A549 (cell line): ENCODE measurements around the gene C3orf52. TPM values are rescaled to one million over a fixed set of nuclear protein-coding genes. Genes with fewer than 3 reads are reported as not detected.
A peak's percentile ranks its signal among the peaks of the same experiment; 100 is the strongest.

ENCODE experiments used
- ATAC-seq, 2 experiments: fragments of 200-7000 bp in 1 of 2; fragments of >200 bp in 1 of 2; cut with Nextera tagmentation in 1 of 2; cut with Tn5 transposase in 1 of 2; 3 replicates each; pipeline versions ENCODE4 v1.8.0 to v1.9.1; 2018 to 2020; ENCODE audit warnings: mild to moderate bottlenecking in 1 of 2, moderate library complexity in 1 of 2
- CTCF ChIA-PET: fragments of 300-600 bp; sonication (Branson Sonifier 250); formaldehyde crosslinking; extraction: SDS; loops from one replicate; lab custom pipeline; 2021; ENCODE audit warnings: antibody characterized with exemption, inconsistent platforms; lab: Yijun Ruan, JAX
- POLR2A ChIA-PET: fragments of 350-600 bp; formaldehyde crosslinking; extraction: SDS; loops from one replicate; lab custom pipeline; 2021; ENCODE audit warnings: antibody characterized with exemption, inconsistent platforms; lab: Yijun Ruan, JAX
- DNase-seq, 2 experiments: peaks; one replicate each; pipeline versions ENCODE4 v3.0.0 to v3.0.0-alpha.2; 2011 to 2016; ENCODE audit warnings: low read depth in 1 of 2, low spot score in 1 of 2
- FAIRE-seq: peaks from 2 replicates; lab custom pipeline; 2011; peaks lifted over from hg19 to GRCh38; lab: Jason Lieb, UNC
- H3K27ac ChIP-seq, 2 experiments: fragments of >200 bp; sonication (Bioruptor Twin); formaldehyde crosslinking; 3 replicates each; pipeline ENCODE4 v1.5.1; 2016 to 2017
- H3K4me1 ChIP-seq: fragments of >200 bp; sonication (Bioruptor Twin); formaldehyde crosslinking; 3 replicates; pipeline ENCODE4 v1.6.1; 2016
- H3K4me2 ChIP-seq: fragments of >200 bp; sonication (Bioruptor Twin); formaldehyde crosslinking; 3 replicates; pipeline ENCODE4 v1.6.1; 2016
- H3K4me3 ChIP-seq: fragments of >200 bp; sonication (Bioruptor Twin); formaldehyde crosslinking; 3 replicates; pipeline ENCODE4 v1.5.1; 2016
- H3K9me3 ChIP-seq: fragments of >200 bp; sonication (Bioruptor Twin); formaldehyde crosslinking; 3 replicates; pipeline ENCODE4 v1.6.1; 2016
- CBX2 ChIP-seq: fragments of 200-600 bp; sonication (generic); IDR thresholded peaks from 2 replicates; pipeline ENCODE4 v1.6.1; 2016; ENCODE audit warnings: low read depth, mild to moderate bottlenecking, borderline replicate concordance
- CTCF ChIP-seq: fragments of >200 bp; sonication (Bioruptor Twin); formaldehyde crosslinking; IDR thresholded peaks from 3 replicates; pipeline ENCODE4 v1.5.1; 2016
- EHF ChIP-seq: fragments of 250-450 bp; sonication (Bioruptor Pico); IDR thresholded peaks from 2 replicates; pipeline ENCODE4 v1.5.0; 2020; ENCODE audit warnings: mild to moderate bottlenecking
- EHMT2 ChIP-seq: fragments of 200-600 bp; sonication (generic); IDR thresholded peaks from 2 replicates; pipeline ENCODE4 v1.6.1; 2016; ENCODE audit warnings: antibody characterized with exemption, low read depth, mild to moderate bottlenecking, moderate library complexity
- EP300 ChIP-seq, 2 experiments: fragments of >200 bp; sonication (Bioruptor Twin); formaldehyde crosslinking; IDR thresholded peaks; 2 replicates in 1 of 2; 3 replicates in 1 of 2; pipeline ENCODE4 v1.6.1; 2016 to 2017
- FOSB ChIP-seq: fragments of 250-450 bp; sonication (Bioruptor Pico); IDR thresholded peaks from 2 replicates; pipeline ENCODE4 v1.5.0; 2020; ENCODE audit warnings: mild to moderate bottlenecking, moderate library complexity
- FOXS1 ChIP-seq: fragments of 250-450 bp; sonication (Bioruptor Pico); IDR thresholded peaks from 2 replicates; pipeline ENCODE4 v1.5.0; 2020; ENCODE audit warnings: mild to moderate bottlenecking, moderate library complexity
- HES2 ChIP-seq: fragments of >200 bp; sonication (Bioruptor Twin); formaldehyde crosslinking; IDR thresholded peaks from 2 replicates; pipeline ENCODE4 v1.6.1; 2016
- HOXB13 ChIP-seq: fragments of 250-450 bp; sonication (Bioruptor Pico); IDR thresholded peaks from 2 replicates; pipeline ENCODE4 v1.5.0; 2020; ENCODE audit warnings: low read depth, mild to moderate bottlenecking, moderate library complexity
- HOXB5 ChIP-seq: fragments of 250-450 bp; sonication (Bioruptor Pico); IDR thresholded peaks from 2 replicates; pipeline ENCODE4 v1.5.0; 2020; ENCODE audit warnings: mild to moderate bottlenecking, moderate library complexity
- JUN ChIP-seq, 2 experiments: fragments of >200 bp; sonication (Bioruptor Twin); formaldehyde crosslinking; IDR thresholded peaks; 2 replicates in 1 of 2; 3 replicates in 1 of 2; pipeline ENCODE4 v1.6.1; 2016 to 2017
- JUNB ChIP-seq: fragments of >200 bp; sonication (Bioruptor Twin); formaldehyde crosslinking; IDR thresholded peaks from 2 replicates; pipeline ENCODE4 v1.6.1; 2016
- KDM1A ChIP-seq: fragments of 200-600 bp; sonication (generic); IDR thresholded peaks from 2 replicates; pipeline ENCODE4 v1.6.1; 2016; ENCODE audit warnings: low read depth, mild to moderate bottlenecking
- KDM5A ChIP-seq: fragments of 200-600 bp; sonication (generic); IDR thresholded peaks from 2 replicates; pipeline ENCODE4 v1.6.1; 2016; ENCODE audit warnings: antibody characterized with exemption, mild to moderate bottlenecking
- NPAS2 ChIP-seq: fragments of 250-450 bp; sonication (Bioruptor Pico); IDR thresholded peaks from 2 replicates; pipeline ENCODE4 v1.8.0; 2022; ENCODE audit warnings: mild to moderate bottlenecking, moderate library complexity, borderline replicate concordance
- PBX3 ChIP-seq: IDR thresholded peaks from 2 replicates; pipeline ENCODE4 v1.6.1; 2012
- PHF8 ChIP-seq: fragments of 200-600 bp; sonication (generic); IDR thresholded peaks from 2 replicates; pipeline ENCODE4 v1.6.1; 2016; ENCODE audit warnings: low read depth, mild to moderate bottlenecking, antibody characterized with exemption, moderate library complexity, borderline replicate concordance
- POLR2AphosphoS2 ChIP-seq: conservative IDR thresholded peaks from 2 replicates; pipeline ENCODE4 v1.6.1; 2012; ENCODE audit warnings: low read length, improper control_type of control experiment, inconsistent platforms
- RAD21 ChIP-seq, 2 experiments: fragments of >200 bp in 1 of 2; sonication (Bioruptor Twin) in 1 of 2; formaldehyde crosslinking in 1 of 2; IDR thresholded peaks in 1 of 2; conservative IDR thresholded peaks in 1 of 2; 2 replicates in 1 of 2; 3 replicates in 1 of 2; pipeline ENCODE4 v1.6.1; 2012 to 2018; ENCODE audit warnings: inconsistent platforms in 1 of 2
- SMC3 ChIP-seq: fragments of >200 bp; sonication (Bioruptor Twin); formaldehyde crosslinking; IDR thresholded peaks from 3 replicates; pipeline ENCODE4 v1.6.1; 2018; ENCODE audit warnings: inconsistent platforms
- ZC3H11A ChIP-seq: fragments of 450-650 bp; IDR thresholded peaks from 2 replicates; pipeline ENCODE4 v1.6.1; 2014; ENCODE audit warnings: antibody characterized with exemption, mild to moderate bottlenecking
- WGBS: methylation state at CpG from one replicate; pipeline ENCODE4 v1.1.6; 2017; ENCODE audit errors: missing lambda C conversion rate; 5-methylcytosine and 5-hydroxymethylcytosine counted together
- polyA plus RNA-seq, 4 experiments: library from polyadenylated mRNA; depleted of rRNA in 3 of 4; stranded (reverse); fragments of >200 nt; fragmentation: RNase III in 1 of 4; extraction: RNeasy Plus Mini Kit Qiagen cat#74134 plus additional on column Dnase treatment in 1 of 4; gene quantifications; 2 replicates in 3 of 4; 3 replicates in 1 of 4; pipeline ENCODE4 v1.2.3, GENCODE V29; 2011 to 2017

The C3orf52 gene
- polyA plus RNA-seq, 2 of the 4 experiments (the other 2 are of a cell fraction): 7.0 to 11.5 TPM

DNA sequence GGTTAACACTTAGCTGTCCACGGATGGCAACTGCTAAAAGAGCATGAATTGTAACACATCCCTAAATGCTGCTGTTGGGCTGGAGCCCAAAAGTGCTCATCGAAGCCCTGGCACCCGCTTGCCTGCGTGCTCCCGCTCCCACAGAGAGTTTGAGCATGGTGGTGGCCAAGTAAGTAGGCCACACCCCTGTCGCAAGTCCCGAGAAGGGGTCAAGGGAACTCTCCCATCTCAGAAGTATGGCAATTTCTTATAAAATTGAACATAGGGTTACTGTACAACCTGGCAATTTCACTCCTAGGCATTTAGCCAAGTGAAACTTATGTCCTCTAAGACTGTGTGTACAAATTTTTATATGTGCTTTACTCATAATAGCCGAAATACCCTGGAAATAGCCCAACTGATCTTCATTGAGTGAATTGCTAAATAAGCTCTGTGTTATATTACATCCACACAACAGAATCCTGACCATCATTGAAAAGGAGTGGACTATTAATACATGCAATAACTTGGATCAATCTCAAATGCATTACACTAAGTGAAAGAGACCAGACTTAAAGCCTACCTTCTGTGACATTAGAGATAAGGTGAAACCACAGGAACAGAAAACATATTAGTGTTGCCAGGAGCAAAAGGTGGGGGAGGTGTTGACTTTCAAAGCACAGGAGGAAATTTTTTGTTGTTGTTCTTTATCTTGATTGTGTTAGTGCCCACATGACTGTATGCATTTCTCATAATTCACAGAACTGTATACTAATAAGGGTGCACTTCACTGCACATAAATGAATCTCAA, 48.3 kb downstream of the C3orf52 start:
- ChIA-PET CTCF (interaction anchor here (1.6 kb wide), 1 partner anchor 23 kb away, joined by 5 read pairs; no protein-coding TSS in a partner anchor), POLR2A (no interaction called here)
- WGBS: 75% methylated on average over 8 of the region's 8 CpGs
- FAIRE-seq: no peak
- DNase-seq: no peak
- Histone ChIP-seq H3K27ac (no peak overlapping the region), H3K4me1 (no peaks in the 10 kb centered on the region)
- TF ChIP-seq EHF (CRISPR knock-in tag) (no peak), POLR2AphosphoS2 (no peak)
- TF ChIP-seq, all 56 proteins: peak for 0
- ATAC-seq: no peak
- no peak overlapping the region for H3K4me2 ChIP-seq
- H3K9me3 ChIP-seq: no peaks in the 10 kb centered on the region
- H3K4me3 ChIP-seq: no peak overlapping the region

DNA sequence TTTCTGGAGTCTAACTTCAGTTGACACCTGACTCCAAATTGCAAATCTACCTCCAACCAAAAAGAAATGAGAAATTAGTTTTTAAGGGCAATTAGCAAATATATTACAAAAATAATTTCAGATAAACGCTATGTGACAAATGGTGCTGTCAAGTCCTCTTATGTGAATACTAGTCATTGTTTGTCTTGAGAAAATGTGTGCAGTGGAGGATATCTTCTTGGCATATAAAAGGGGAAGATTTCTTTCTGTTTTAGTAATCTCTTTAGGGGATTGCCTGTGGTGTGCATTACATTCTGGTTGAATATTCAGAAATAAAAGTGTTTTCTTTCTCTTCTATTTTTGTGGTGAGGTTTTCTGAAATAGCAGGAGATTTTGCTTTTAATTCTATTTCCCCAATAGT, 49.9 kb downstream of the C3orf52 start:
- Histone ChIP-seq H3K27ac (no peak overlapping the region), H3K4me3 (no peak overlapping the region)
- whole genome bisulfite sequencing: 47% methylated on average over 1 of the region's 1 CpG
- POLR2A ChIA-PET: no interaction called here
- no peak for DNase-seq
- TF ChIP-seq KDM5A (no peak), HOXB13 (CRISPR knock-in tag) (no peak), JUNB (no peak), NPAS2 (CRISPR knock-in tag) (no peak), KDM1A (no peak), PHF8 (no peak), FOSB (CRISPR knock-in tag) (no peak), EHF (CRISPR knock-in tag) (no peak), EHMT2 (no peak), FOXS1 (CRISPR knock-in tag) (no peak), PBX3 (no peak), JUN (IDR thresholded peaks at IDR 0.05) (no peak)
- TF ChIP-seq, all 56 proteins: peak for 0
- CTCF ChIA-PET: interaction anchor here (0.6 to 1.8 kb wide), 5 partner anchors 11 to 371 kb away, joined by 3 to 7 read pairs (median 3); no protein-coding TSS in a partner anchor
- H3K4me1 ChIP-seq: no peaks in the 10 kb centered on the region
- no peaks in the 10 kb centered on the region for H3K9me3 ChIP-seq
- H3K4me2 ChIP-seq: no peak overlapping the region
- ATAC-seq (no peak), FAIRE-seq (no peak)

- 30% methylated on average over 5 of the region's 5 CpGs for WGBS
- H3K9me3 ChIP-seq: no peaks in the 10 kb centered on the region
- H3K4me2 ChIP-seq: no peak overlapping the region
- ATAC-seq (peak; percentile 85 to 89), FAIRE-seq (peak; percentile 56), DNase-seq (peak in 1 of 2 experiments; percentile 65)
- TF ChIP-seq ZC3H11A (no peak), EP300 (IDR thresholded peaks at IDR 0.05) (no peak), SMC3 (peak; percentile 62), PBX3 (no peak), HES2 (no peak), CTCF (peak; percentile 71), RAD21 (conservative IDR thresholded peaks at IDR 0.05 in 1 of 2, IDR thresholded peaks at IDR 0.05 in 1 of 2) (peak; percentile 74 to 77), HOXB5 (CRISPR knock-in tag) (0 out of 2 replicates have a peak, but pooled peaks have one; percentile 59), FOSB (CRISPR knock-in tag) (no peak), CBX2 (no peak)
- CTCF ChIA-PET: interaction anchor here (0.5 to 2.6 kb wide), 13 partner anchors 9 to 468 kb away, joined by 3 to 8 read pairs (median 4); partner anchors contain the start of gene SLC9C1
- H3K27ac ChIP-seq: no peak overlapping the region
- no peaks in the 10 kb centered on the region for H3K4me1 ChIP-seq
- POLR2A ChIA-PET: no interaction called here
- H3K4me3 ChIP-seq: no peak overlapping the region
Observed at GRCh38 chr3:112136959-112137693, 50.9 kb downstream of the C3orf52 start.
